Heart left ventricle (tissue), 13 donors: ENCODE measurements around the gene RAB3GAP1.

Experiments
- CTCF ChIP-seq, 12 donors: fragments of 200-600 bp; sonication (generic) in 4 of 12; IDR thresholded peaks; one replicate each; pipeline versions ENCODE4 v1.5.0 to v1.8.0; 2018 to 2022; ENCODE audit warnings: antibody characterized with exemption in 12 of 12, mild to moderate bottlenecking in 5 of 12
- POLR2A ChIP-seq, 2 donors: fragments of 450-650 bp; IDR thresholded peaks; one replicate each; pipeline ENCODE4 v1.6.1; 2017; ENCODE audit warnings: antibody characterized with exemption in 2 of 2, mild to moderate bottlenecking in 2 of 2, moderate library complexity in 2 of 2
- donor health status: ischemic (EF 13 %, LVEDD 7.1; RV severe dilation, severe dysfunction).
- donor health status: DM: no; HTN: yes; CAD: no.
- donor health status: DM: no; HTN: no; CAD: no.
- donor health status: ischemic (EF 25% LVEDD 6.9; RV normal size, moderate dysfunction).
- donor health status: ischemic (EF 25% LVEDD 5.7; RV mildly dilated, moderate dysfunction).
- donor health status: ischemic (EF 35%, LVEDD 5.7; RV mildly dilated, moderate dysfunction).
- donor health status: nonischemic (EF 11% LVEDD 7.7; RV severe dilation, severe dysfunction).
- donor health status: DM: yes; HTN: yes; CAD: no.
- donor health status: PGD.
- donor health status: ischemic (EF 29% LVEDD 5.4; RV normal size, mild dysfunction).
- donor health status: nonischemic (EF 23%, LVEDD 6.1; RV moderate dilation, normal function).

- TF ChIP-seq CTCF (IDR thresholded peaks at IDR 0.05), result no peak
- no peak for TF ChIP-seq POLR2A (IDR thresholded peaks at IDR 0.05)
These were observed 151.9 kb downstream of the RAB3GAP1 start for GRCh38 chr2:135203944-135204343.
